Esophagus mucosa (tissue), 1 donor: ENCODE measurements around the gene FEN1. TPM values are rescaled to one million over a fixed set of nuclear protein-coding genes. Genes with fewer than 3 reads are reported as not detected.

Experiments
- ATAC-seq: fragments of 200-7000 bp; cut with Tn5 transposase; one replicate; pipeline ENCODE4 v1.9.1; 2020
- total RNA-seq: library from RNA; stranded (reverse); gene quantifications from one replicate; pipeline ENCODE4 v1.2.4, GENCODE V29; 2023
- donor health status: DM: yes; HTN: yes; CAD: no.

FEN1 gene
- total RNA-seq, 1 donor from 2014 or later = 18.7 TPM

GRCh38 chr11:61775606-61776554 is 16.8 kb upstream of the FEN1 start:
- ATAC-seq = no peak

GRCh38 chr11:61776561-61777075 is 16.1 kb upstream of the FEN1 start:
- ATAC-seq = peak; percentile 43

- peak; percentile 6 for ATAC-seq
Measured at GRCh38 chr11:61777234-61778090, 15.2 kb upstream of the FEN1 start.

- ATAC-seq = no peak
Measured at GRCh38 chr11:61778357-61778886, 14.3 kb upstream of the FEN1 start.

GRCh38 chr11:61778920-61779650 is 13.6 kb upstream of the FEN1 start:
- ATAC-seq = no peak

GRCh38 chr11:61779666-61780525 is 12.8 kb upstream of the FEN1 start:
- ATAC-seq = no peak

- ATAC-seq = no peak
Measured at GRCh38 chr11:61780581-61781162, 12.0 kb upstream of the FEN1 start.

- ATAC-seq = no peak
Measured at GRCh38 chr11:61781585-61781984, 11.1 kb upstream of the FEN1 start.

- ATAC-seq = no peak
Measured at GRCh38 chr11:61782299-61782698, 10.4 kb upstream of the FEN1 start.

GRCh38 chr11:61782841-61783240 is 9.9 kb upstream of the FEN1 start:
- no peak for ATAC-seq

GRCh38 chr11:61783717-61784505 is 8.8 kb upstream of the FEN1 start:
- no peak for ATAC-seq

- ATAC-seq = no peak
Measured at GRCh38 chr11:61784506-61784805, 8.3 kb upstream of the FEN1 start.

GRCh38 chr11:61785837-61786402 is 6.8 kb upstream of the FEN1 start:
- no peak for ATAC-seq

GRCh38 chr11:61787928-61788491 is 4.7 kb upstream of the FEN1 start:
- ATAC-seq = no peak

GRCh38 chr11:61791737-61792309 is 888 bp upstream of the FEN1 start:
- ATAC-seq = peak; percentile 61

GRCh38 chr11:61793083-61793828 is 545 bp downstream of the FEN1 start:
- ATAC-seq = no peak

GRCh38 chr11:61793829-61794204 is 1.1 kb downstream of the FEN1 start:
- ATAC-seq = no peak

- no peak for ATAC-seq
Measured at GRCh38 chr11:61794579-61794978, 1.9 kb downstream of the FEN1 start.
